Cardiac fibroblast (primary cell): ENCODE results near the gene SMLR1.

Experiments used
- DNase-seq, 2 donors: peaks; one replicate each; pipeline versions ENCODE4 v3.0.0 to v3.0.0-alpha.2; 2010; ENCODE audit warnings: low read depth in 2 of 2
- H3K4me3 ChIP-seq, 2 donors: replicated peaks in 1 of 2; 1 replicate in 1 of 2; 2 replicates in 1 of 2; pipeline ENCODE4 v1.5.1; 2011; ENCODE audit warnings: low read depth in 2 of 2, low read length in 2 of 2, mild to moderate bottlenecking in 2 of 2, moderate library complexity in 1 of 2
- TF ChIP-seq, protein P1 (sequence below): IDR thresholded peaks from one replicate; pipeline ENCODE4 v1.5.1; 2011; ENCODE audit warnings: low read depth, mild to moderate bottlenecking, low read length, inconsistent platforms

SMLR1 gene

DNA sequence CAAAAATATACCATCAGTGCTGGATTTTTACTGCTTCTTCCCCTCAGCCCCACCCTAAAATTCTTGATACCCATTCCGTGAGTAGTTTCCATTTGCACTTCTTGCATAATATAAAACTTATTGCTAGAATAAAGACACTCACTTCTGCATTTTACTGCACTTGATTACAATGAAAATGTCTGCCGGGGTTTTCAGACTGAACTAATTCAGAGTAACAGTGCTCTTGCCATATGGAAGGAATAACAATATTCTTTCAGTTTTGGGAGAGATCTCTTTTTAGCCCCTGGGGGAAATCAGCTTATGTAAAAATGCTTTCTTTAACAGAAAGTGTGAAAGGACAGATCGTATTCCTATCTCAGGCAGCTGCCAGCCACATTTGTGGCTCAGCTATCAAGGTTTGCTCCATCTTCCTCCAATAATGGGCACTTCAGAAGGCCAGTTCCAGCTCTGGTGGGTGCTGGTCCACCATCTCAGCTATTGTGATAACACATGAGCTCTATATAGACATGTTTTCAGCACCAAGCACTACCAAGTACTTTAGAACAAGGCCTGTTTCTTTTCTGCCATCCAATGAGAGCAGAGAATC, 8.9 kb downstream of the SMLR1 start:
- TF ChIP-seq, protein P1, sequence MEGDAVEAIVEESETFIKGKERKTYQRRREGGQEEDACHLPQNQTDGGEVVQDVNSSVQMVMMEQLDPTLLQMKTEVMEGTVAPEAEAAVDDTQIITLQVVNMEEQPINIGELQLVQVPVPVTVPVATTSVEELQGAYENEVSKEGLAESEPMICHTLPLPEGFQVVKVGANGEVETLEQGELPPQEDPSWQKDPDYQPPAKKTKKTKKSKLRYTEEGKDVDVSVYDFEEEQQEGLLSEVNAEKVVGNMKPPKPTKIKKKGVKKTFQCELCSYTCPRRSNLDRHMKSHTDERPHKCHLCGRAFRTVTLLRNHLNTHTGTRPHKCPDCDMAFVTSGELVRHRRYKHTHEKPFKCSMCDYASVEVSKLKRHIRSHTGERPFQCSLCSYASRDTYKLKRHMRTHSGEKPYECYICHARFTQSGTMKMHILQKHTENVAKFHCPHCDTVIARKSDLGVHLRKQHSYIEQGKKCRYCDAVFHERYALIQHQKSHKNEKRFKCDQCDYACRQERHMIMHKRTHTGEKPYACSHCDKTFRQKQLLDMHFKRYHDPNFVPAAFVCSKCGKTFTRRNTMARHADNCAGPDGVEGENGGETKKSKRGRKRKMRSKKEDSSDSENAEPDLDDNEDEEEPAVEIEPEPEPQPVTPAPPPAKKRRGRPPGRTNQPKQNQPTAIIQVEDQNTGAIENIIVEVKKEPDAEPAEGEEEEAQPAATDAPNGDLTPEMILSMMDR, result no peak
- H3K4me3 ChIP-seq, result no peak overlapping the region
- no peak for DNase-seq

DNA sequence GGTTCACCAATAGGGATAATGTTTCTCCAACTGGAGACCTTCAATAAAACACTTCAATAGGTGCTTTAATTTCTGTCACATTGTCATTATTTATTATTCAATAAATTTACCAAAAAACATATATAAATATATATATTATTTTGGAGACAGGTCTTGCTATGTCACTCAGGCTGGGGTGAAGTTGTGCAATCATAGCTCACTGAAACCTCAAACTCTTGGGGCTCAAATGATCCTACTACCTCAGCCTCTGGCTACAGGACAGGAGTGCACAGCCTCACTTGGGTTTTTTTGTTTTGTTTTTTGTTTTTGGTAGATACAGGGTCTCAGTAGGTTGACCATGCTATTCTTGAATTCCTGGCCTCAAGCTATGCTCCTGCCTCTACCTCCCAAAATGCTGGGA, 9.9 kb downstream of the SMLR1 start:
- no peak overlapping the region for H3K4me3 ChIP-seq
- DNase-seq, result no peak
- TF ChIP-seq, protein P1, result no peak

DNA sequence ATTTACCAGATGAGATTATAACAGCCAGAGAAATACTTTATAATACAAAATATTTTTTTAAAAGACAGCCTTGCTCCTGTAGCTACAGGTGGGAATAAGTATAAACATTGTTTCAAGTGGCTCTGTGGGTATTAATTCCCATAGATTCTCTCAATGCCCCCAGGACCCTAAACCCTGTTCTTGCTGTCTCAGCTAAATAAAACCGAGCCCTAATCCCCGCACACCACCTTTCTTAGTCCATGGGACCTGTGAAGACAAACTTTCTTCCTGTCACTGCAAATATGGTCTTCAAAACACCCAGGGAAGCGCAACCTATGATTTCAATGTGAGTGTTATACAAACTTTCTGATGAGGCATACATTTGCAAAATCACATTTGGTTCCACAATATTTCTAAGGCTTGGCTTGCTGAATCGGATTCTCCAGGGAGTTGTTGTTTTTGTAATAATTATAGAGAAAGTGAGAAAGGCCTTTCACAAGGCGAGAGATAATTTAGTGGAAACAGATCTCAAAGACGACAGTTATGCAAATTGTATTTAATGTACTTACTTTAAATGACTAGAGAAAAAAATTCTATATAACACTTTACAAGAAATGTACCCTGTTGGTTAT, 11.1 kb downstream of the SMLR1 start:
- no peak for DNase-seq
- H3K4me3 ChIP-seq, result no peak overlapping the region
- TF ChIP-seq, protein P1, result no peak

DNA sequence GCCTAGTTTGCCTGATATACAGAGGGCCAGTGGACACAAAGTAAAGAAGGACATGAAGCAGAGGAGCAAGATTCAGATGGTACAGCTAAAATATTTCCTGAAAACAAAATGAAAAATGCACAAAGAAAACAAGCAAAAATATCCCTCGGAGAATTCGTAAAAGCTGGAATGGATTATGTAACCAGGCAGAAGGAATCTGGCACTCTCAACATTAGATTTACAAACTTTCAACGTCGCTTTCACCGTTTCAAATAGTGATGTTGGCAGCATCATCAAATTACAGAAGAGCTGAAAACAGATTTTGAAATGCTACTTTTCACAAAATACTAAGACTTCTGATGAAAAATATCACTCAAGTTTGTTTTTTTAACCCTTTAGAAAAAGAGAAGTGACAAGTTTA, 11.7 kb downstream of the SMLR1 start:
- no peak for DNase-seq
- TF ChIP-seq, protein P1, result no peak
- H3K4me3 ChIP-seq, result no peak overlapping the region

DNA sequence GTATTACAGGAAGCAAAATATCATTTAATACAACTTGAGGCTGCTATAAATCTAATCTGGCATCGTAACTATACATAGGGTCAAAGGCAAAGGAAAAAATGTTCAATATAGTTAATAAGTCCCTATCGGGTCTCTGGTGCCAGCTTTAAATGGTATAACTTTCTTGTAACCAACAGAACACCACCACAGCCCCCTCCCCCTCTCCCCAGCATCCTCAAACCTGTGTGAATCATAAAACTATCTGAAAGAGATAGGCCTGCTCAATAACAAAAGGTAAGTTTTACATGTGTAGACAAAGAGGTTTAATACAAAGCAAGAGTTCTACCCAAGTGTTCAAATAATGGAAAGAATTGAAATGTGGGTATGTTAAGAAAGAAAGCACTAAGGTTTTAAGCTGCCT, 12.2 kb downstream of the SMLR1 start:
- no peak overlapping the region for H3K4me3 ChIP-seq
- TF ChIP-seq, protein P1, result no peak
- no peak for DNase-seq

DNA sequence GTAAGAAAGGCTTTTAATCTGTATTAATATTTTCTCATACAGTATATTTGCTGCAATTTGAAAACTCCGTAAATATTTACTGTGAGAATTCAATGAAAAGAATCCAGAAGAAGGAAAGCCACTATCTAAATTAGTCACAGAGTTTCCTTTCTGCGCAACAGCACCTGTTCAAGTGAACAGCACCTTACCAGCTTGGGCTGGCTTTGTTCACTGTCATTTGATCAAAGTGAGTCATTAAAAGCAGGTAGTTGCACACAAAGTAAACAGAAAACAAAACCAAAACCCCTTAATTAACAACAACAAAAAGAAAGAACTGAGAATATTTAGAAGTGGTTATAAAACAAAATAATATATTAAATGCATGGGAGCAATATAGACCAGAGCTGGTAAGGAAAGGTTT, 12.8 kb downstream of the SMLR1 start:
- H3K4me3 ChIP-seq, result no peak overlapping the region
- TF ChIP-seq, protein P1, result no peak
- no peak for DNase-seq
